ENCODE data around the gene HMOX2.

The HMOX2 gene

DNA sequence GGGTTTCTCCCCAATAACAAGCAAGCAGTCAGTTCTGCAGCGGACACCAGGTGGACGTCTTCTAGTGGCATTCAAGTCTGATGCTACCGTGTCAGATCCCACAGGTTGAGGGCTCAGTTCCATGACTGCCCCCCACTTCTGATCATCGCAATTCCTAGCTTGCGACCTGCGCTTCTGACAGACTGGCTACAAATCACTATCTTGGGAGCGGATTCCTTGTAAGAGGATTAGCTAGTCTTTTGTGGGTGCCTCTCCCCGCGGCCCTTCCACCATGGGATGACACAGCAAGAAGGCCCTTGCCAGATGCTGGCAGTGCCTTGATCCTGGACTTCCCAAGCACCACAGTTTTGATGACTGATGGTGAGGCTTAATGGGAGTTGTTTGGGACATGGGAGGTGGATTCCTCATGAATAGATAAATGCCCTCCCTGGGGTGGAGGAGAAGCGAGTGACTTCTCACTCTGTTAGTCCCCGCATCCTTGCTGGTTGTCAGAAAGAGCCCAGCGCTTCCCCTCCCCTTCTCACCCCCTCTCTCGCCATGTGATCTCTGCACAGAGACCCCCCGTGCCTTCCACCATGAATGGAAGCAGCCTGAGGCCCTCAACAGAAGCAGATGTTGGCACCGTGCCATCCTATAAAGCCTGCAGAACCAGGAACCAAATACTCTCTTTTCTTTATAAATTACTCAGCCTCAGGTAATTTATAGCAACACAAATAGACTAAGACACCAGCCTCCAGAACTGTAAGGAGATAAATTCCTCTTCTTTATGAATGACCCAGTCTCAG lies 43.3 kb downstream of the HMOX2 start:
- Mint-ChIP-seq H3K27me3 (no peaks in the 10 kb centered on the region), H3K36me3 (peaks cover 4% of the 10 kb centered on the region), H3K9me3 (ENCODE audit: low read depth) (no peaks in the 10 kb centered on the region), H3K4me1 (ENCODE audit: low read depth) (peaks cover 32% of the 10 kb centered on the region), H3K27ac (peak overlapping the region; percentile 59), H3K4me3 (no peak overlapping the region)

DNA sequence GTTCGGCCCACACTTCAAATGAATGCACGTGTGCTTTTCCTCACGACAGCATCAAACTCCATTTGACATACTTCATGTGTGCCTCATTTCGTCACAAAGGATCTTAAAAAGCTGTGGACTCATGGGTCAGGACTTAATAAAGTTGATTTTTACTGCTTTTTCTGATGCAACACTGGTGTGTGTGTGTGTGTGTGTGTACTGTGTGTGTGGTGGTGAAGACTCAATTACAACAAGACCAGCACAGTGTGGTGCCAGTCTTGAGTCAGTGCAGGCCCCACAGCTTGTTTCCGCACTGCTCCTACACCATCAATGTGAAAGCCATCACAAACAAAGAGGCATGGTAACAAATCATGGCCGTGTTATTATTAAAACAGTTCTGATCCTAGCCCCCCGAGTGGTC lies 44.7 kb downstream of the HMOX2 start:
- no peaks in the 10 kb centered on the region for H3K9me3 Mint-ChIP-seq (ENCODE audit: low read depth)
- peaks cover 19% of the 10 kb centered on the region for H3K4me1 Mint-ChIP-seq (ENCODE audit: low read depth)
- no peaks in the 10 kb centered on the region for H3K27me3 Mint-ChIP-seq
- H3K27ac Mint-ChIP-seq = no peak overlapping the region
- H3K36me3 Mint-ChIP-seq = peaks cover 4% of the 10 kb centered on the region
- H3K4me3 Mint-ChIP-seq = no peak overlapping the region

DNA sequence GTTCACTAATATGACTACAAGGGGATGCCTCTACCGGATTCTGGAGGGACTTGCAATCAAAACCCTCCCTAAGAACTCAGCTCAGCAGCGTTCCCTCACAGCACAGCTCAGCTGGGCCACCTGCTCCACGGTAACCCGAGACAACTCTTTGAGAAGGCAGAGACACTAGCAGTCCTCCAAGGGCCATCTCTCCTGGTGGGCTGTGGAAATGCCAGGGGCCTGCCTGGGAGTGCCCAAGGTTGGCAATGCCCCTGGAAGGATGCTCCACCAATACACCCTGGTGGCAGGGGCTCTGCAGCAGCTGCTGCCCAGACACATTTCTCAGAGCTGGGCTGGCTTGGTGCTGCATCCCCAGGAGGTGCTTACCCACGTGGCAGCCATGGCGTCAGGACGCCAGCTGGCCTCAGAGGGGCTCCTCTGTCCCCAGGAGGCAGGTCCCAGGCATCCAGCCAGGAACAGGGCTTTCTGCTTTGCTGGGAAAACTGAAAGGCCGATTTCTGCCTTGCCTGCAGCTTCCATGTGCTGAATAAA lies 45.9 kb downstream of the HMOX2 start:
- Mint-ChIP-seq H3K36me3 (peaks cover 4% of the 10 kb centered on the region), H3K27me3 (no peaks in the 10 kb centered on the region), H3K4me1 (ENCODE audit: low read depth) (peaks cover 21% of the 10 kb centered on the region), H3K27ac (no peak overlapping the region), H3K4me3 (no peak overlapping the region), H3K9me3 (ENCODE audit: low read depth) (no peaks in the 10 kb centered on the region)

GRCh38 chr16:4523686-4524085 lies 47.5 kb downstream of the HMOX2 start:
- no peak overlapping the region for H3K4me3 Mint-ChIP-seq
- H3K9me3 Mint-ChIP-seq (ENCODE audit: low read depth) = no peaks in the 10 kb centered on the region
- H3K27ac Mint-ChIP-seq = no peak overlapping the region
- H3K4me1 Mint-ChIP-seq (ENCODE audit: low read depth) = peaks cover 30% of the 10 kb centered on the region
- no peaks in the 10 kb centered on the region for H3K27me3 Mint-ChIP-seq
- peaks cover 4% of the 10 kb centered on the region for H3K36me3 Mint-ChIP-seq

- Mint-ChIP-seq H3K9me3 (ENCODE audit: low read depth) (no peaks in the 10 kb centered on the region), H3K27me3 (no peaks in the 10 kb centered on the region), H3K4me3 (no peak overlapping the region), H3K27ac (no peak overlapping the region), H3K36me3 (peaks cover 4% of the 10 kb centered on the region), H3K4me1 (ENCODE audit: low read depth) (peaks cover 37% of the 10 kb centered on the region)
Observed at GRCh38 chr16:4524571-4524970, 48.4 kb downstream of the HMOX2 start.

DNA sequence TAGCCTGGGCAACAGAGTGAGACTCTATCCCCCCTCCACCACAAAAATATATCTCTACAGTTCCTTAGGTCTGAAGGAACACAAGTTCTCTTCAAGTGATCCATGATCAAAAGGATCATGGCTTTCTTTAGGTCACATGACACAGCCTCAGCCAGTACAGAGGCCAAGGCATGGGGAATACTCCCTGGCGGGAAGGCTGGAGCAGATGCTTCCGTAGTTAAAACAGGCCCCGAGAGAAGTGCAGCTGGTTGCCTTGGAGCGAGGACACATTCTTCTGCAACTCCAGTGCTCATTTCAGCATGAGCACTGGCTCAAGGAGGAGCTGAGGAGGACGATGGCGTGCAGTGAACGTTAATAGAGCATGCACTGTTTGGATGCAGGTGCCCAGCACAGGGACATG lies 48.9 kb downstream of the HMOX2 start:
- H3K36me3 Mint-ChIP-seq = peaks cover 4% of the 10 kb centered on the region
- H3K4me1 Mint-ChIP-seq (ENCODE audit: low read depth) = peaks cover 40% of the 10 kb centered on the region
- no peaks in the 10 kb centered on the region for H3K9me3 Mint-ChIP-seq (ENCODE audit: low read depth)
- no peaks in the 10 kb centered on the region for H3K27me3 Mint-ChIP-seq
- H3K27ac Mint-ChIP-seq = peak overlapping the region; percentile 22
- no peak overlapping the region for H3K4me3 Mint-ChIP-seq

GRCh38 chr16:4525634-4526277 lies 49.6 kb downstream of the HMOX2 start:
- no peak overlapping the region for H3K27ac Mint-ChIP-seq
- peaks cover 41% of the 10 kb centered on the region for H3K4me1 Mint-ChIP-seq (ENCODE audit: low read depth)
- H3K36me3 Mint-ChIP-seq = peaks cover 4% of the 10 kb centered on the region
- H3K9me3 Mint-ChIP-seq (ENCODE audit: low read depth) = no peaks in the 10 kb centered on the region
- no peaks in the 10 kb centered on the region for H3K27me3 Mint-ChIP-seq
- no peak overlapping the region for H3K4me3 Mint-ChIP-seq

- Mint-ChIP-seq H3K27ac (peak overlapping the region; percentile 98), H3K27me3 (no peaks in the 10 kb centered on the region), H3K9me3 (ENCODE audit: low read depth) (no peaks in the 10 kb centered on the region), H3K4me1 (ENCODE audit: low read depth) (peaks cover 53% of the 10 kb centered on the region), H3K36me3 (peaks cover 4% of the 10 kb centered on the region), H3K4me3 (peak overlapping the region; percentile 41)
Observed at GRCh38 chr16:4529085-4530060, 53.2 kb downstream of the HMOX2 start.

DNA sequence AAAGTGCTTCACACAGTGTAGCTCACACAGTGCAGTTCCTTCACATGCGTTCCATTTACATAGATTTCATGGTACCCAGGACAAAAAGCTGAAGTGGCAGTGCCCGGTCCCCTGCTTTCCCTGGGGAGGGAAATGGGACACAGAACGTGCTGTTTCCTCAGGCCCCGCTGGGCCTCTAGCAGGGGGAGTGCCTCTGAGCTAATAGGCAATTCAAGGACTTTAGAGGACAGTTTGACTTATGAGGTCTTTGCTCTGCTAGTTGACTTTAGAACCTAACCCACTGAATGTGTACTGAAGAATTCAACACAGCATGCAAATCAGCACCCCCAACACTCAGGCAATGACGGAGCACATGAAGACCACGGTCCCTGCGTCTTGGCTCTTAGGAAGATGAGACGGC lies 55.6 kb downstream of the HMOX2 start:
- Mint-ChIP-seq H3K9me3 (ENCODE audit: low read depth) (no peaks in the 10 kb centered on the region), H3K4me1 (ENCODE audit: low read depth) (peaks cover 71% of the 10 kb centered on the region), H3K36me3 (peaks cover 6% of the 10 kb centered on the region), H3K4me3 (no peak overlapping the region), H3K27me3 (no peaks in the 10 kb centered on the region), H3K27ac (no peak overlapping the region)

DNA sequence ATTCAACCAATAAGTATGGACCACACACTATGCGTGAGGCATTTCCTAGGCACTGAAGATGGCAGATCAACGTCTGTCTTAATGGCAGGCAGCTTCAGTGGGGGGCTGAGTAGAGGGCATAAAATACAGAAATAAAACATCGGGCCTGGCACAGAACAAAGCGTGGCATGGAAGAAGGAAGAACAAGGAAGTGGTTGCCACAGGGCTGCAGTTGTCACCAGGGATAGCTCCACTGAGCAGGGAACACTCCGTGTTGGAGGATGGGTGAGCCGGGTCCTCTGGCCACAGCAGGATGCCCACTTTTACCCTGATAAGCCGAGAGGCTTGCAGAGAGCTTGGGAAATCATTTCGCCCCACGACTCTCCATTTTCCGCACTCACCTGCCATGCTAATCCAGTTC lies 56.0 kb downstream of the HMOX2 start:
- no peak overlapping the region for H3K27ac Mint-ChIP-seq
- H3K4me1 Mint-ChIP-seq (ENCODE audit: low read depth) = peaks cover 72% of the 10 kb centered on the region
- peaks cover 8% of the 10 kb centered on the region for H3K36me3 Mint-ChIP-seq
- H3K9me3 Mint-ChIP-seq (ENCODE audit: low read depth) = no peaks in the 10 kb centered on the region
- H3K27me3 Mint-ChIP-seq = no peaks in the 10 kb centered on the region
- H3K4me3 Mint-ChIP-seq = no peak overlapping the region

DNA sequence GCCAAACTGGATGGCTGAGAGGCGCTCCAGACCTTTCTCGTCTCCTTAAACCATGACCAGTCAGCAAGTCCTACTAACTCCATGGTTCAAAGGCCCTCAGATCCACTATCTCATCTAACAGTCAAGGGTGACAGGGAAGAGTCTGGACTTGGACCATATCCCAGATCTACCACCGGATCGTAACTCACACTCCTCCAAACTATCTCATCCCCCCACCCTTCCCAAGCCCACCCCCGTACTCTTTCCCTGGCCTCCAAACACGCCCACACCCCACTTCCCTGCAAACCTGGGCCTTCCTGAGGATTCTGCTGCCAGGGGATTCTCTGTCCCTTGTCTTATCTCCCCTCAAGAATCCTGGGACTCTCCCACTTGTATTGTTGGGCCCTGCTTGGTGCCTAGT lies 57.3 kb downstream of the HMOX2 start:
- Mint-ChIP-seq H3K4me3 (no peak overlapping the region), H3K27me3 (no peaks in the 10 kb centered on the region), H3K27ac (no peak overlapping the region), H3K36me3 (peaks cover 8% of the 10 kb centered on the region), H3K9me3 (ENCODE audit: low read depth) (no peaks in the 10 kb centered on the region), H3K4me1 (ENCODE audit: low read depth) (peaks cover 65% of the 10 kb centered on the region)

GRCh38 chr16:4534151-4534790 lies 58.1 kb downstream of the HMOX2 start:
- peak overlapping the region; percentile 51 for H3K4me3 Mint-ChIP-seq
- no peaks in the 10 kb centered on the region for H3K27me3 Mint-ChIP-seq
- no peaks in the 10 kb centered on the region for H3K9me3 Mint-ChIP-seq (ENCODE audit: low read depth)
- H3K36me3 Mint-ChIP-seq = peaks cover 8% of the 10 kb centered on the region
- H3K27ac Mint-ChIP-seq = peak overlapping the region; percentile 92
- peaks cover 60% of the 10 kb centered on the region for H3K4me1 Mint-ChIP-seq (ENCODE audit: low read depth)

DNA sequence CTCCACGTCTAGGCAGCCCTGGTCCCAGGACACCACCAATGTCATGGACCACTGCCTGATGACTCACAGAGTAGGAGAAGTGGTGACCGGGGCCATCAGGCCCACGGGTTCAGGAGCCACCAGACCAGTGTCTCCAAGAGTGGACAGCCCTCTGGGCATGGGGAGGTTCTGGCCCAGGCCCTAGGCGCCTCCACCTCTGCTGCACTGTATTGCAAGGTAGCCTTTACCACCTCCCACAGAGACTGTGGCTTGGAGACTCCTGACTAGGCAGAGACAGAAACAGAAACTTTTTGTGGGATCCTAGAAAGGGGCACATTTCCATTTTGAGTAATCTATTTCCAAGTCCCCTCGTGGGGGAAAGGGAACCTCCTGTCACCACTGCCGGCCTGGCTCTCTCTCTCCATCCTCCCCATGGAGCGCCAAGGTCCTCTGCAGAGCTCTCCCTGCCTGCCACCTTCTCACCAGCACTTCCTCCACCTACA lies 59.5 kb downstream of the HMOX2 start:
- Mint-ChIP-seq H3K27me3 (no peaks in the 10 kb centered on the region), H3K36me3 (peaks cover 14% of the 10 kb centered on the region), H3K27ac (peak overlapping the region; percentile 77), H3K4me3 (peak overlapping the region; percentile 87), H3K9me3 (ENCODE audit: low read depth) (peaks cover 5% of the 10 kb centered on the region), H3K4me1 (ENCODE audit: low read depth) (peaks cover 49% of the 10 kb centered on the region)

DNA sequence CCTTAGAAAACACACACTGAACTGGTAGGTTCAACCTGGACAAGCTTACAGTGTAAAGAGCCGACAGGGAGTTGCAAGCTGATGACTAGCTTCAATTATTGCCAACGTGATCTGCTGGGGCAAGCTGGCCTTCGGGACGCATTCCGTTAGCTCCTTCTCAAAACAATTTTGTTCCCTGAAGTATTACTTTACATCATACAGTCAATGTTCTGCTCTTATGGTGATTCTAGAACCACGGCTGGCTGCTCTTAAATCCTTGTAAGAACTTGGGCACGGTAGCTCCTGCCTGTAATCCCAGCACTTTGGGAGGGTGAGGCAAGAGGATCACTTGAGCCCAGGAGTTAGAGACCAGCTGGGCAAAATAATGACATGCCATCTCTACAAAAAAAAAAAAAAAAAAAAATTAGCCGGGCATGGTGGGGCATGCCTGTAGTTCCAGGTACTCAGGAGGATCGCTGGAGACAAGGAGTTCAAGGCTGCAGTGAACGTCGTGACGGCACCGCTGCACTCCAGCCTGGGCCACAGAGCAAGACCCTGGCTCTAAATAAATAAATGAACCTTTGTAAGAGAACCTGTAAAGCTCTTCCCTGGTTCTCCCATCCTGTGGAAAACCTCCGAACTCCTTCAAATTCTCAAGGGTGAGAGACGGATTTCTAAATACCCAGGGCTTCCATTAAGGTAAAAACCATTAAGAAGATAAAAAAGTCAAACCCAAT lies 60.4 kb downstream of the HMOX2 start:
- peak overlapping the region; percentile 85 for H3K27ac Mint-ChIP-seq
- H3K4me1 Mint-ChIP-seq (ENCODE audit: low read depth) = peaks cover 47% of the 10 kb centered on the region
- no peaks in the 10 kb centered on the region for H3K27me3 Mint-ChIP-seq
- peaks cover 14% of the 10 kb centered on the region for H3K36me3 Mint-ChIP-seq
- peaks cover 5% of the 10 kb centered on the region for H3K9me3 Mint-ChIP-seq (ENCODE audit: low read depth)
- peak overlapping the region; percentile 87 for H3K4me3 Mint-ChIP-seq
